K562 (cell line): ENCODE measurements around the gene CDH18. TPM values are rescaled to one million over a fixed set of nuclear protein-coding genes. Genes with fewer than 3 reads are reported as not detected.

ENCODE experiments used
- ATAC-seq: fragments of 200-7000 bp; cut with Tn5 transposase; 3 replicates; pipeline ENCODE4 v1.9.1; 2020; ENCODE audit warnings: moderate library complexity
- BruUV-seq: library from RNA; stranded (reverse); fragments of 400-500 nt; replicated peaks from 2 replicates; lab custom pipeline; 2021; lab: Mats Ljungman, UMichigan
- CTCF ChIA-PET: fragments of 300-600 bp; formaldehyde crosslinking; extraction: SDS; loops from one replicate; lab custom pipeline; 2021; ENCODE audit warnings: low intra/inter-chr PET ratio; lab: Yijun Ruan, JAX
- POLR2A ChIA-PET: fragments of 300-600, 350-650 bp; sonication (Branson Sonifier 250); formaldehyde crosslinking; extraction: SDS; loops from one replicate; lab custom pipeline; 2021; ENCODE audit warnings: antibody characterized with exemption, inconsistent platforms; lab: Yijun Ruan, JAX
- DNase-seq, 4 experiments: peaks; one replicate each; pipeline versions ENCODE4 v3.0.0 to v3.0.0-alpha.2; 2011 to 2018; ENCODE audit warnings: low spot score in 3 of 4, mixed read lengths in 3 of 4; ENCODE audit errors: extremely low read depth in 1 of 4
- FAIRE-seq: peaks from 2 replicates; lab custom pipeline; 2011; peaks lifted over from hg19 to GRCh38; lab: Jason Lieb, UNC
- H2AFZ ChIP-seq: 2 replicates; pipeline ENCODE4 v1.6.0; 2011; ENCODE audit warnings: low read depth, low read length, control low read depth, inconsistent platforms
- H3K27ac ChIP-seq: fragments of 200-600 bp; 3 replicates; pipeline ENCODE4 v1.8.0; 2011; ENCODE audit warnings: low read depth, mild to moderate bottlenecking, control low read depth, inconsistent platforms, low read length, moderate library complexity, mixed read lengths; ENCODE audit errors: extremely low read depth
- H3K27me3 ChIP-seq, 2 experiments: fragments of 300-600 bp in 1 of 2; 2 replicates in 1 of 2; 3 replicates in 1 of 2; pipeline versions ENCODE4 v1.6.0 to v1.8.0; 2011; ENCODE audit warnings: inconsistent platforms in 2 of 2, low read length in 2 of 2, mild to moderate bottlenecking in 1 of 2, mixed read lengths in 1 of 2, moderate library complexity in 1 of 2; ENCODE audit not compliant: control insufficient read depth in 2 of 2, insufficient read depth in 2 of 2
- H3K36me3 ChIP-seq: fragments of 300-600 bp; 3 replicates; pipeline ENCODE4 v1.8.0; 2011; ENCODE audit warnings: mild to moderate bottlenecking, low read length, inconsistent platforms; ENCODE audit not compliant: control insufficient read depth, insufficient read depth
- H3K4me1 ChIP-seq, 2 experiments: fragments of 200-600 bp in 1 of 2; replicated peaks in 1 of 2; 2 replicates in 1 of 2; 3 replicates in 1 of 2; pipeline versions ENCODE4 v1.5.1 to v1.8.0; 2011; ENCODE audit warnings: inconsistent platforms in 2 of 2, low read length in 2 of 2, mild to moderate bottlenecking in 1 of 2, mixed read lengths in 1 of 2, moderate library complexity in 1 of 2; ENCODE audit not compliant: control insufficient read depth in 2 of 2, insufficient read depth in 2 of 2
- H3K4me2 ChIP-seq: 2 replicates; pipeline ENCODE4 v1.6.1; 2011; ENCODE audit warnings: low read length, control low read depth, inconsistent platforms, mixed read lengths; ENCODE audit not compliant: insufficient read depth
- H3K4me3 ChIP-seq: fragments of 200-600 bp; sonication (generic), shearing (Covaris generic); 2 replicates; pipeline ENCODE4 v1.5.1; 2016; ENCODE audit warnings: control low read depth, inconsistent platforms
- H3K79me2 ChIP-seq: fragments of 200-600 bp; 3 replicates; pipeline ENCODE4 v1.8.0; 2011; ENCODE audit warnings: low read length, inconsistent platforms; ENCODE audit not compliant: control insufficient read depth, insufficient read depth
- H3K9ac ChIP-seq, 2 experiments: 2 replicates each; pipeline versions ENCODE4 v1.6.0 to v1.6.1; 2011; ENCODE audit warnings: low read depth in 2 of 2, low read length in 2 of 2, control low read depth in 1 of 2, inconsistent platforms in 1 of 2, mild to moderate bottlenecking in 1 of 2, mixed read lengths in 1 of 2; ENCODE audit not compliant: insufficient read depth in 1 of 2
- H3K9me1 ChIP-seq: one replicate; pipeline ENCODE4 v1.6.0; 2011; ENCODE audit warnings: inconsistent platforms, mild to moderate bottlenecking, low read length, moderate library complexity; ENCODE audit not compliant: control insufficient read depth, insufficient read depth
- H3K9me3 ChIP-seq: replicated peaks from 2 replicates; pipeline ENCODE4 v1.5.1; 2011; ENCODE audit warnings: low read depth, low read length, inconsistent platforms; ENCODE audit not compliant: control insufficient read depth, insufficient read depth
- H4K20me1 ChIP-seq: replicated peaks from 2 replicates; pipeline ENCODE4 v1.6.1; 2011; ENCODE audit warnings: low read length, inconsistent platforms, mixed read lengths; ENCODE audit not compliant: control insufficient read depth, insufficient read depth
- HCFC1 ChIP-seq: IDR thresholded peaks from 2 replicates; pipeline ENCODE4 v1.6.1; 2012; ENCODE audit warnings: low read depth, low read length, improper control_type of control experiment
- MAFG ChIP-seq: fragments of 450-650 bp; conservative IDR thresholded peaks from 2 replicates; pipeline ENCODE4 v1.6.1; 2016; ENCODE audit warnings: missing genetic modification characterization, missing compliant biosample characterization
- MGA ChIP-seq: fragments of 450-650 bp; IDR thresholded peaks from 2 replicates; pipeline ENCODE4 v1.6.1; 2016; ENCODE audit warnings: mild to moderate bottlenecking, moderate library complexity
- NEUROD1 ChIP-seq: fragments of 150-350 bp; IDR thresholded peaks from 2 replicates; pipeline ENCODE4 v1.6.1; 2014; ENCODE audit warnings: borderline replicate concordance, low read length, low read depth; ENCODE audit not compliant: partially characterized antibody
- TRIM24 ChIP-seq, 2 experiments: fragments of 450-650 bp; IDR thresholded peaks; 2 replicates each; pipeline ENCODE4 v1.6.1; 2016
- ZNF77 ChIP-seq: fragments of 250-450 bp; sonication (Bioruptor Pico); IDR thresholded peaks from 2 replicates; pipeline ENCODE4 v1.5.0; 2020
- ZNF785 ChIP-seq: fragments of 250-450 bp; sonication (Bioruptor Pico); IDR thresholded peaks from 2 replicates; pipeline ENCODE4 v1.4.0; 2020; ENCODE audit warnings: mild to moderate bottlenecking
- WGBS: fragments of 100-300 bp; shearing (Covaris generic); methylation state at CpG from one replicate; pipeline ENCODE4 v1.1.6; 2016; ENCODE audit warnings: low coverage, mixed read lengths; ENCODE audit not compliant: insufficient coverage; ENCODE audit errors: missing lambda C conversion rate; 5-methylcytosine and 5-hydroxymethylcytosine counted together
- in situ Hi-C: fragments of 300-500 bp; cut with MboI; formaldehyde crosslinking; loops from 4 replicates; pipeline ENCODE4 v1.15.0; 2018; ENCODE audit warnings: inconsistent platforms, mixed read lengths
- intact Hi-C: fragments of 100-400 bp; cut with micrococcal nuclease; formaldehyde crosslinking; loops from 2 replicates; pipeline ENCODE4 v1.14.2; 2022
- polyA plus RNA-seq, 8 experiments: library from polyadenylated mRNA; depleted of rRNA in 4 of 8; stranded (reverse) in 5 of 8; unstranded in 3 of 8; fragments of >200 nt; fragmentation: Nextera tagmentation in 2 of 8; fragmentation: Illumina TruSeq in 1 of 8; extraction: Ambion mirVana in 2 of 8; extraction: Trizol in 1 of 8; gene quantifications; 2 replicates each; pipeline versions ENCODE4 v1.2.1 to v1.2.3, GENCODE V29; 2011 to 2014; ENCODE audit warnings: inconsistent platforms in 1 of 8, missing spikeins in 1 of 8
- total RNA-seq, 7 experiments: library from RNA; depleted of rRNA in 6 of 7; stranded (reverse); fragments of >200 nt in 6 of 7; fragmentation: Illumina TruSeq in 2 of 7; extraction: Trizol in 2 of 7; gene quantifications; 2 replicates each; pipeline versions ENCODE4 v1.2.1 to v1.2.3, GENCODE V29; 2011 to 2021; ENCODE audit warnings: low replicate concordance in 1 of 7

CDH18 gene
- total and polyA plus RNA-seq, 9 of the 15 experiments (the other 6 are each of a cell fraction or from before 2014, with no cell fraction given), result 0.18 to 1.4 (median 0.31) TPM

GRCh38 chr5:19790829-19791466 lies 197.1 kb downstream of the CDH18 start:
- 0% methylated on average over 5 of the region's 5 CpGs for WGBS
- BruUV-seq, result no TSS peak

More at GRCh38 chr5:19790829-19791466, 197.1 kb downstream of the CDH18 start:
- H3K4me3 ChIP-seq, result no peak overlapping the region
- no peaks in the 10 kb centered on the region for H3K4me1 ChIP-seq
- no peaks in the 10 kb centered on the region for H3K27me3 ChIP-seq
- no peak overlapping the region for H2AFZ ChIP-seq
- no peak for TF ChIP-seq ZNF77
- no peak for TF ChIP-seq ZNF785 (CRISPR knock-in tag)
- TF ChIP-seq NEUROD1, result no peak
- TF ChIP-seq MGA, result no peak
- TF ChIP-seq TRIM24 (IDR thresholded peaks at IDR 0.05), result no peak
- no peak for TF ChIP-seq MAFG
- no peak for TF ChIP-seq HCFC1
- no peaks in the 10 kb centered on the region for H3K36me3 ChIP-seq
- no peaks in the 10 kb centered on the region for H4K20me1 ChIP-seq
- in situ Hi-C loops, result no loop called here
- no peak overlapping the region for H3K4me2 ChIP-seq
- DNase-seq (no peak), FAIRE-seq (no peak), ATAC-seq (no peak)
- ChIA-PET POLR2A (no interaction called here), CTCF (no interaction called here)
- no peak overlapping the region for H3K9ac ChIP-seq
- no peaks in the 10 kb centered on the region for H3K79me2 ChIP-seq
- H3K9me1 ChIP-seq, result no peaks in the 10 kb centered on the region
- H3K9me3 ChIP-seq, result peaks cover 2% of the 10 kb centered on the region; the same call in 1 of the 2 replicates
- no peak overlapping the region for H3K27ac ChIP-seq
- intact Hi-C loops, result no loop called here
